Renal pelvis (tissue), 12 donors: ENCODE data around the gene DNTTIP2. TPM values are rescaled to one million over a fixed set of nuclear protein-coding genes. Genes with fewer than 3 reads are reported as not detected.
A peak's percentile ranks its signal among the peaks of the same experiment; 100 is the strongest.
"Not testable (repeated sequence)": the region's sequence is repeated elsewhere in the genome, so short reads cannot be mapped to it uniquely, and the experiment has no call there.

Experiments
- DNase-seq: peaks from one replicate; pipeline ENCODE4 v3.0.0-alpha.2; 2013
- long read RNA-seq, 16 experiments: transcript quantifications; one replicate each; lab custom pipeline, GENCODE V29; 2026
- polyA plus RNA-seq, 3 donors: library from polyadenylated mRNA; unstranded; fragments of 120-200 nt; gene quantifications; one replicate each; pipeline ENCODE4 v1.2.1, GENCODE V29; 2013; ENCODE audit not compliant: insufficient read length in 3 of 3

Gene DNTTIP2
- polyA plus RNA-seq, result 10 to 100 TPM; 61.1 to 71.3 (median 66.2) TPM
- long read RNA-seq, donor 1, full-length matches to known transcripts, result 9 of 43 reads
- long read RNA-seq, donor 1, partial matches to known transcripts, result 34 of 43 reads
- long read RNA-seq, donor 1, other reads (novel, unspliced or antisense), result 0 of 43 reads
- long read RNA-seq, donor 2, full-length matches to known transcripts, result 23 of 43 reads
- long read RNA-seq, donor 2, partial matches to known transcripts, result 20 of 43 reads
- long read RNA-seq, donor 2, other reads (novel, unspliced or antisense), result 0 of 43 reads
- long read RNA-seq, donor 3, full-length matches to known transcripts, result 6 of 29 reads
- long read RNA-seq, donor 3, partial matches to known transcripts, result 23 of 29 reads
- long read RNA-seq, donor 3, other reads (novel, unspliced or antisense), result 0 of 29 reads
- long read RNA-seq, donor 4, full-length matches to known transcripts, result 11 of 30 reads
- long read RNA-seq, donor 4, partial matches to known transcripts, result 19 of 30 reads
- long read RNA-seq, donor 4, other reads (novel, unspliced or antisense), result 0 of 30 reads
- long read RNA-seq, donor 5, partial matches to known transcripts, result 19 of 23 reads
- long read RNA-seq, donor 5, other reads (novel, unspliced or antisense), result 0 of 23 reads
- long read RNA-seq, donor 6, full-length matches to known transcripts, result 8 of 26 reads
- long read RNA-seq, donor 6, partial matches to known transcripts, result 18 of 26 reads
- long read RNA-seq, donor 6, other reads (novel, unspliced or antisense), result 0 of 26 reads
- long read RNA-seq, donor 7, full-length matches to known transcripts, result 6 of 44 reads
- long read RNA-seq, donor 7, partial matches to known transcripts, result 38 of 44 reads
- long read RNA-seq, donor 7, other reads (novel, unspliced or antisense), result 0 of 44 reads
- long read RNA-seq, donor 8, partial matches to known transcripts, result 14 of 16 reads
- long read RNA-seq, donor 8, other reads (novel, unspliced or antisense), result 0 of 16 reads
- long read RNA-seq, donor 9, full-length matches to known transcripts, result 12 of 53 reads
- long read RNA-seq, donor 9, partial matches to known transcripts, result 41 of 53 reads
- long read RNA-seq, donor 9, other reads (novel, unspliced or antisense), result 0 of 53 reads
- long read RNA-seq, donor 10, full-length matches to known transcripts, result 5 of 26 reads
- long read RNA-seq, donor 10, partial matches to known transcripts, result 21 of 26 reads
- long read RNA-seq, donor 10, other reads (novel, unspliced or antisense), result 0 of 26 reads
- long read RNA-seq, donor 11, partial matches to known transcripts, result 23 of 24 reads
- long read RNA-seq, donor 11, other reads (novel, unspliced or antisense), result 0 of 24 reads
- long read RNA-seq, donor 12, full-length matches to known transcripts, result 18 of 35 reads
- long read RNA-seq, donor 12, partial matches to known transcripts, result 17 of 35 reads
- long read RNA-seq, donor 12, other reads (novel, unspliced or antisense), result 0 of 35 reads
- long read RNA-seq, donor 13, full-length matches to known transcripts, result 4 of 35 reads
- long read RNA-seq, donor 13, partial matches to known transcripts, result 31 of 35 reads
- long read RNA-seq, donor 13, other reads (novel, unspliced or antisense), result 0 of 35 reads
- long read RNA-seq, donor 14, result 0 reads
- long read RNA-seq, donor 15, full-length matches to known transcripts, result 12 of 54 reads
- long read RNA-seq, donor 15, partial matches to known transcripts, result 42 of 54 reads
- long read RNA-seq, donor 15, other reads (novel, unspliced or antisense), result 0 of 54 reads
- long read RNA-seq, donor 16, full-length matches to known transcripts, result 9 of 37 reads
- long read RNA-seq, donor 16, partial matches to known transcripts, result 28 of 37 reads
- long read RNA-seq, donor 16, other reads (novel, unspliced or antisense), result 0 of 37 reads

DNA sequence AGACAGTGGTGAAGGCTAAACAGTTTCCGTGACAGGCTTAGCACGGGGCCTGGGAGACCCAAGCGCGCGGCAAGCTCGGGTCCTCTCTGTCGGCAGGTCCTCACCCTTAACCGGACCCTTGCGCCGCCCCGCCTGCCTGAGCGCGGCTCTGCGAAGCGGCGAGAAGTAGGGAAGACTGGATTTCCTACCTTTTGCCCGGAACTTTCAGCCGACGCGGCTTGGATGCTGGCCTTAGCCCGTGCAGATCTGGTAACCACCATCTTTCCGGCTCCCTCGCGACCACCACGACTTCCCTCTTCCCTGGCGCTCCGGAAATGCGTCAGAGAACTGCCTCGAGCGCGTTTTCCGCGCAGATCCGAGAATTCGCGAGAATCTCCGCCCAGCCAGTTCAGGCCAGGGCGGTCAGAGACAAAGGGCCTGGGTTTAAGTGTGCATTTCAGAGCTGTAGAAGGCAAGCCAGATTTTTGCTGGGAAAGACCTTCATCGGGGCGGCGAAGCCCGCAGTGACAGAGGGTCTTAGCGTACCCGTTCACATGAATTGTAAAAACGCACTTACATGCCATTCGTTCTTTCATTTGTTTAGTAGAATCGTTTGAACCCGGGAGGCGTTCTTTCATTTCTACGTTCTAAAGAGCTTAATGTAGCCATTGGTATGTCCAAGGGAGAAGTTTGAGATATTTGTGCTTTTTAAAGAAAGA lies at the start of gene DNTTIP2:
Gene DNTTIP2 (minus strand): TSS at position 318 of the 698 bp plus-strand sequence. CDS start 58 bp downstream, at position 260.
- peak; percentile 97 for DNase-seq

GRCh38 chr1:93925206-93925605 lies 46.2 kb upstream of the DNTTIP2 start:
- DNase-seq, result no peak

DNA sequence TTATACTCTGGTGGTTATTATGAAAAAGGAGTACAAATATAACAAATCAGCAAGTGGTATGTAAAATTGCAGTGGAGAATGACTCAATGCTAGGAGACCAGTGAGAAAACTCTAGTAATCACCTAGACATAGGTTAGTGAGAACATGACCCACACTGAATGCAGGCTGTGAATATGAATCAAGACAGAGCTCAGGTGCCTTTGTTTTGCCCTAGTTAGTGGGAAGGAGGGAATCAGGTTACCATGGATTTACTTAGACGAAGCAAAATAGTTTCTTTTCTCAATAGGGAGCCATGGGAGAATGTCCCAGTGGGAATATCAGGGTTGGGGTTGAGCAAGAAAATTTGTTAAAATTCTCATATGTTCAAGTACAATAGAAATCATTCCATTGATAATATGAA lies 40.8 kb upstream of the DNTTIP2 start:
- no peak for DNase-seq

- no peak for DNase-seq
Measured at GRCh38 chr1:93917302-93917701, 38.3 kb upstream of the DNTTIP2 start.

DNA sequence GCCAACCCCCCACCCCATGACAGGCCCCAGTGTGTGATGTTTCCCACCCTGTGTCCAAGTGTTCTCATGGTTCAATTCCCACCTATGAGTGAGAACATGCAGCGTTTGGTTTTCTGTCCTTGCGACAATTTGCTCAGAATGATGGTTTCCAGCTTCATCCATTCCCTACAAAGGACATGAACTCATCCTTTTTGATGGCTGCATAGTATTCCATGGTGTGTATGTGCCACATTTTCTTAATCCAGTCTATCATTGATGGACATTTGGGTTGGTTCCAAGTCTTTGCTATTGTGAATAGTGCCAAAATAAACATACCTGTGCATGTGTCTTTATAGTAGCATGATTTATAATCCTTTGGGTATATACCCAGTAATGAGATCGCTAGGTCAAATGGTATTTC lies 31.9 kb upstream of the DNTTIP2 start:
- DNase-seq, result not testable (repeated sequence)

GRCh38 chr1:93910305-93910704 lies 31.3 kb upstream of the DNTTIP2 start:
- DNase-seq, result no peak

- DNase-seq, result peak; percentile 84
Measured at GRCh38 chr1:93909146-93910050, 30.4 kb upstream of the DNTTIP2 start, which contains the start of gene GCLM. Gene GCLM (minus strand): TSS chr1:93909430. CDS start chr1:93909163, 267 bp downstream.

DNA sequence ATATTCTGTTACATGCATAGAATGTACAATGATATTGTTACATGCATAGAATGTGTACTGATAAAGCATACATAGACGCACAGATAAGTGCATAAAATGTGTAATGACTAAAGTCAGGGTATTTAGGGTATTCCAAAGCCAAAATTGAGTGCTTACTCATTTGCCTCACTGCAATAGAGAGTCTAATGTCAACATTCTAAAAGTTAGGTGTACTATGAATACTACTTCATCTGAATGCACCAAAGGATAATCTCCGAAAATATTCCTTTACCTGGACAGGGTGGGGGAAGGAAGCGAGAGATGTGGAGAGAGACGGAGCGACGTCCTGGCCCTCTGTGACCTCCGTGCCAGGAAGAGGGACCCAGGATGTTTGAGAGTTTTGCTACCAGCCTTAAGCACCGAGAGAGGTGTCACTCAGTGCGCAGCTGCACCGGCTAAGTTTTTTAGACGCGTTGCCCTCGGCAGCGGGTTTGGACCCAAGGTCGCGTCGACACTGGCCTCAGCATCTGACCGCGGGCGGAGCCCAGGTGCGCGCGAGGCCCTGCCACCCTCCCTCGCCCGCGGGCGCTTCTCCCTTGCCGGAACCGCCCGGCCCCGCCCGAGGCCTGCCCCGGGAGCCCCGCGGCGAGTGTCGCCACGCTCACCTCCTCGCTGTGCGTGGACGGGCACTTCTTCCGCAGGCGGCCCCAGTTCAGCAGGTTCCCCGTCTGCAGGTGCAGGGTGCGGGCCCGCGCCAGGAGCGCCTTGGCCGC lies 29.6 kb upstream of the DNTTIP2 start:
- DNase-seq, result peak; percentile 9

- peak; percentile 12 for DNase-seq
Measured at GRCh38 chr1:93907718-93908117, 28.7 kb upstream of the DNTTIP2 start.

DNA sequence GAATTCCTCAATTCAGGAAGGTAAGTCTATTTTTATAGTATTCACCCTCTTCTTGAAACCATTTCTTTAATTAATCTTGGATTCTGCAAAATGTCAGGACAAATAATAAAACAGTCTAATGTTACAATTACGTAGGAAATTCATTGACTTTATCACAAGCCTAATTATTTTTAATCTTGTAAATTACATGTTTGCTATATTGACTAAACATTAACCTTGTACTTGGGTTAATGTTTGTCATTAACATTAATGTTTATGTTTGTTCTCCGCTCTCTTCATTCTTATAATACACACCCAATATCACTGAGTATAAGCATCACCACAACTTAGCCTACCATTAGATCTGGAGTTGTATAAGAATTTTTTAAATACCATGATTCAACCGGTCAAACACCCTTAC lies 27.5 kb upstream of the DNTTIP2 start:
- no peak for DNase-seq

GRCh38 chr1:93905734-93906133 lies 26.7 kb upstream of the DNTTIP2 start:
- no peak for DNase-seq

- no peak for DNase-seq
Measured at GRCh38 chr1:93905051-93905450, 26.0 kb upstream of the DNTTIP2 start.

DNA sequence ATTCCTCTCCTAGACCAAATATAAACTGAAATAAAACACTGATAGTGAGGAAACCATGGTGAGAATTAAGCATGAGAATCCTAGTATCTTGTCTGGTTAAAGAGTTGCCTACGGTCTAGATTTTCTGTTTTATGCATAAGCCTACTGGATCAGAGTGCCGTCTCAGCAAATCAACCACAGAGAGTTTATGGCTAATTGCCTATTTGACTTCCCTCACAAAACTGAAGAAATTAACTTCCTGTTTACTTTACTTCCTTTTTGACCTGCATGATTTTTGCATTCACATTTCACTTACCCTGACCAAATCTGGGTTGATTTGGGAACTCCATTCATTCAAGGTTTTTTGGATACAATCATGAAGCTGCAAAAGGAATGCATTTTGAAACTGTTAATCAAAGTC lies 25.2 kb upstream of the DNTTIP2 start:
- DNase-seq, result no peak

DNA sequence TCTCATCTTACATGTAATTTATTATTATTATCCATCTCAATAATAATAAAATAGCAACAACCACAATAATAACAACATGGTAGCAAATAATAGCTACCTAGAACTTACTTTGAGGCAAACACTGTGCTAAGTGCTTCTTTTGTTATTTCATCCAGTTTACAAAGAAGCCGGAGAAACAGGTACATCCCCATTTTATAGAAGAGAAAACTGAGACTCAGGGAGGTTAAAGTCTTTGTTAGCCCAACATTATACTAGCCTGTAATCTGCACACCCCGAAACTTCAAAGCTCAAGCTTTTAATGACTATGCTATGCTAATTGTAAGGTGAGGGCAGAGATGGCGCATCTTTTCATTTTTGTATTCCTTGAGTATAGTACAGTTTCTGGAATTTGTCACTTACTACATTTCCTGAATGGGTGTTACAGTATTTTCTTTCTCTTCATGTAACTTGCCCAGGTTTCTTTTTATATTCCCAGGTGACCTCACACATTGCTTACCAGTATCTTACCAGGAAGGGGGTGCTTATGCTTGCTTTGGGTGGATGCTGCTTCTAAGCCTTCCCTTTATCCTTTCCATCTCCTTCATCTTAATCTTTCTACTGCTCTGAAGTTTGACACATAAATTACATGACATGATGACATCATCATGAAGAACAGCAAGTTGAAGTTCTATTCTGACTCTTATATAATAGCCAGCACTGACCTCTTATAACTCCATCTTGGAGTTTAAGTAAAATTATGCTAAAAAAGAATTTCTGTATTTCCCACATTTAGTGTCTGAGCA lies 21.9 kb upstream of the DNTTIP2 start:
- DNase-seq, result no peak

- no peak for DNase-seq
Measured at GRCh38 chr1:93899543-93900207, 20.7 kb upstream of the DNTTIP2 start.

- DNase-seq, result no peak
Measured at GRCh38 chr1:93888900-93889299, 9.9 kb upstream of the DNTTIP2 start.
